GM18517 (cell line): ENCODE measurements around the gene SPG7.
"Not testable (repeated sequence)": the region's sequence is repeated elsewhere in the genome, so short reads cannot be mapped to it uniquely, and the experiment has no call there.

Experiments used
- ATAC-seq: cut with Tn5 transposase; IDR thresholded peaks from one replicate; pipeline ENCODE4 v1.9.1; 2021; ENCODE audit warnings: mild to moderate bottlenecking, moderate library complexity; ENCODE audit not compliant: unreplicated experiment

SPG7 gene

DNA sequence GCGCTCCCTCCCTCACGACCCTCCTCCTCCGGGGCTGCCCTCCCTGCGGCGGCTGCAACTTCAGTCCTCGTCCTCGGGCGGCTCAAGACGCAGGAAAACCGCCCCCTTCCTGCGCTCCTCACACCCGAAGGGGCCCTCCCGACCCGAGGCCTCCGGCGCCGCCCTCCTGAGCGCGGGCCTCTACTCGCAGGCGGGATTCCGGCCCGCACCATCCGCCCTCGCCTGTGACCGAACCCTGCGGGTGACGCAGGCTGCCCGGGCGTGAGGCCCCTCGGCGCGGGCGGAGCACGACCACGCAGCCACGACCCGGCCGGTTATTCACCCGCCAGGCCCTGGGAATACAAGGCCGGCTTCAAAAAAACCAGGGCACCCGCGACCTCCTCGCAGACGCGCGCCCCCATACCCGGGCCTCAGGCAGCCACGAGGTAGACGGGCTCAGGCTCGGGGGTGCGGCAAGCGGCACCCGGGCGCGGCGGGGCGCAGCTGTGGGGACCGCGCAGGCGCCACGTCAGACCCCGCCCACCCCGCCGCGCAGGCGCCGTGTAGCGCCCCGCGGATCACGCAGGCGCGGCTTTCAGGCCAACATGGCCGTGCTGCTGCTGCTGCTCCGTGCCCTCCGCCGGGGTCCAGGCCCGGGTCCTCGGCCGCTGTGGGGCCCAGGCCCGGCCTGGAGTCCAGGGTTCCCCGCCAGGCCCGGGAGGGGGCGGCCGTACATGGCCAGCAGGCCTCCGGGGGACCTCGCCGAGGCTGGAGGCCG is at the start of gene SPG7:
Gene SPG7 (plus strand): TSS at position 570 of the 757 bp plus-strand sequence. CDS start 15 bp downstream, at position 585.
- ATAC-seq, result peak; percentile 55

DNA sequence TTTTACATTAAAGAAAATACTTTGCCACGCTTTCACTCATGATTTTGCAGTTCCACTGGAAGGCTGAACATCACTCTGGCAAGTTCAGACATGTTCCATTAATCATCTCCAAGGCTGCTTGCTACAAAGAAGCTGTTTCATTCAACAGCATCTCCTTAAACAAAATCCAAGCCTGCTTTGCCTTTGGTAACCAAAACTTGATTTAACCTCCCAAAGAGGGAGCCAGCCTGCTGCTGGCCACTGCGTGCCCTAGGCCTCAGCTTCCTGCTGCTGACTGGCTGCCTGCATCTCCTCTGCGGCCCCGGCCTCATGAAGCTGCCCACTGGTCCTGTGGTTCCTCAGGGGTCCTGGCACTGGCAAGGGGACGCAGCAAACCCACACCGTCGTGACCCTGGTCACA is 49.7 kb upstream of the SPG7 start:
- ATAC-seq, result no peak

DNA sequence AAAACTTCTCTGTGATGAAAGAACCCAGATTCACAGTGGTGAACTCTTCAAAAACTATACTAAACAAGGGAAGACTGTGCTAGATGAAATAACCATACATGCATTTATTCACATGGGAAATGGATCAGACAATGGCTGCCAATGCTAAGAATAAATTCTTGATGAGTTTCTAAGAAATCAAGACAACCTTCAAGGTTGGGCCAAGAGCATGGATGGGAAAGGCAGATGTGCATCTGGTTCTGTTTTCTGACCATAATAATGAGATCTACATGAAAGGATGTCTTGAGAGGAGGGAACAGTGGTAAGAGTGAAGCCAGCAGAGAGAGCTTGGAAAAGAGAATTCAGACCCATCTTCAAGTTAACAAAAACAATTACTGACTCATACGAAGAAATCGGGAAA is 49.2 kb upstream of the SPG7 start:
- no peak for ATAC-seq

DNA sequence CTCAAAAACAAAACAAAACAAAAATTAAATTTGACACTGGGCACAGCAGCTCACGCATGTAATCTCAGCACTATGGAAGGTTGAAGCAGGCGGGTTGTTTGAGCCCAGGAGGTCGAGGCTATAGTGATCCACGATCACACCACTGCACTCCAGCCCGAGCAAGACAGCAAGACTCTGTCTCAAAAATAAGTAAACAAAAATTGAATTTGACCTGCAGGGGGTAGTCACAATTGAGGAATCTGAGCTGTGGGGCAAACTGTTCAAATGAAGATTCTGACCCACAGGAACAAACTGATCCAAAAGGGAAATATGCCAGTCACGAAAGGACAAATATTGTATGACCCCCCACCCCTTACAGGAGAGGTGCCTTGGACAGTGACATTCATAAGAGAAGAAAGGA is 47.6 kb upstream of the SPG7 start:
- ATAC-seq, result no peak

DNA sequence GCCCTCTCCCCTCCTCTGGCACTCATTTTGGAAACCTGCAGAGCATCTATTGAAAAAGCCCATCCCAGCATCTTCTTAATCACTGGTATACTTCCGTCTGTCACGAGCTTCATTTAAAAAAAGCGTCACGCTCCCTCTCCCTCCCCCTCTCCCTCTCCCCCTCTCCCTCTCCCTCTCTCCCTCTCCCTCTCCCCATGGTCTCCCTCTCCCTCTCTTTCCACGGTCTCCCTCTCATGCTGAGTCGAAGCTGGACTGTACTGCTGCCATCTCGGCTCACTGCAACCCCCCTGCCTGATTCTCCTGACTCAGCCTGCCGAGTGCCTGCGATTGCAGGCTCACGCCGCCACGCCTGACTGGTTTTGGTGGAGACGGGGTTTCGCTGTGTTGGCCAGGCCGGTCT is 46.3 kb upstream of the SPG7 start:
- ATAC-seq, result not testable (repeated sequence)

DNA sequence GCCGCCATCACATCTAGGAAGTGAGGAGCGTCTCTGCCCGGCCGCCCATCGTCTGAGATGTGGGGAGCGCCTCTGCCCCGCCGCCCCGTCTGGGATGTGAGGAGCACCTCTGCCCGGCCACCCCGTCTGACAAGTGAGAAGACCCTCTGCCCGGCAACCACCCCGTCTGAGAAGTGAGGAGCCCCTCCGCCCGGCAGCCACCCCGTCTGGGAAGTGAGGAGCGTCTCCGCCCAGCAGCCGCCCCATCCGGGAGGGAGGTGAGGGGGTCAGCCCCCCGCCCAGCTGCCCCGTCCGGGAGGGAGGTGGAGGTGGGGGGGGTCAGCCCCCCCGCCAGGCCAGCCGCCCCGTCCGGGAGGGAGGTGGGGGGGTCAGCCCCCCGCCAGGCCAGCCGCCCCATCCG is 45.6 kb upstream of the SPG7 start:
- ATAC-seq, result not testable (repeated sequence)

DNA sequence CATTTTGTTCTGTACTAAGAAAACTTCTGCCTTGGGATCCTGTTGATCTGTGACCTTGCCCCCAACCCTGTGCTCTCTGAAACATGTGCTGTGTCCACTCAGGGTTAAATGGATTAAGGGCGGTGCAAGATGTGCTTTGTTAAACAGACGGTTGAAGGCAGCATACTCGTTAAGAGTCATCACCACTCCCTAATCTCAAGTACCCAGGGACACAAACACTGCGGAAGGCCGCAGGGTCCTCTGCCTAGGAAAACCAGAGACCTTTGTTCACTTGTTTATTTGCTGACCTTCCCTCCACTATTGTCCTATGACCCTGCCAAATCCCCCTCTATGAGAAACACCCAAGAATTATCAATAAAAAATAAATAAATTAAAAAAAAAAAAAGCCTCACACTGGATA is 44.9 kb upstream of the SPG7 start:
- not testable (repeated sequence) for ATAC-seq

DNA sequence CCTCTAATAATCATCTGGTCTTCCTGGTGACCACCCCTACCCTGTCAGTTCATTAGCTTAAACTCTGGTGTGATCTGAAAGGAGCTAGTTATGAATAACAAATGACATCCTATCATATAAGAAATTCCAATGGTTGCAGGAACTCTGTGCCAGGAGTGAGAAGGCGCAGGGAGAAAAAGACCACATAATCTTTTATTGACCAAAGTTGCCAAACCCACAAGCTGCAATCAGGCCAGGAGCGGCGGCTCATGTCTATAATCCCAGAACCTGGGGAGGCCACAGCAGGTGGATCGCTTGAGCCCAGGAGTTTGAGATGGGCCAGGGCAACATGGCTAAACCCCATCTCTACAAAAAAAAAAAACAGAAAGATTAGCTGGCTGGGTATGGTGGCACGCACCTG is 41.3 kb upstream of the SPG7 start:
- no peak for ATAC-seq

DNA sequence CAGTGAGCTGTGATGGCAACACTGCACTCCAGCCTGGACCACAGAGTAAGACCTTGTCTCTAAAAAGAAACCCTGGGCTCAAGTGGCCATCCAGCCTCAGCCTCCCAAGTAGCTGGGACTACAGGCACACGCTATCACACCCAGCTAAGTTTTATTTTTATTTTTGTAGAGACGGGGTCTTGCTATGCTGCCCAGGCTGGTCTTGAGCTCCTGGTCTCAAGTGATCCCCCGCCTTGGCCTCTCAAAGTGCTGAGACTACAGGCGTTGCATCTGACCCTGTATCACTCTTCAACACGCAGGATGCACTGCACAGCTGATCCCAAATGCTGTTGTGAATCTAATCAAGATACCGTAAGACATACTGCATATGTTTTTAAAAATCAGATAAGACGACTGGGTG is 40.8 kb upstream of the SPG7 start:
- ATAC-seq, result no peak

DNA sequence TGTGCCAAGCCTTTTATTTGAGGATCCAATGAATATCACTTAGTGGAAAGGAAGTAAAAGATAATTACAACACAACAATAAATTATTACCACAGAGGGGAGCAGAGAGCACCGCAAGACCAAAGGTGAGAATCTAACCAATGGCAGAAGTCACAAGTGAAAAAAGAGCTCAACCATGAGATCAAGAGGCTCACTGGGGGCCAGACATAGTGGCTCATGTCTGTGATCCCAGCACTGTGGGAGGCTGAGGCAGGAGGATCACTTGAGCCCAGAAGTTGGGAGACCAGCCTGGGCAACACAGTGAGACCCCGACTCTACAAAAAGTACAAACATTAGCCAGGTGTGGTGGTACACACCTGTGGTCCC is 35.5 kb upstream of the SPG7 start:
- no peak for ATAC-seq

DNA sequence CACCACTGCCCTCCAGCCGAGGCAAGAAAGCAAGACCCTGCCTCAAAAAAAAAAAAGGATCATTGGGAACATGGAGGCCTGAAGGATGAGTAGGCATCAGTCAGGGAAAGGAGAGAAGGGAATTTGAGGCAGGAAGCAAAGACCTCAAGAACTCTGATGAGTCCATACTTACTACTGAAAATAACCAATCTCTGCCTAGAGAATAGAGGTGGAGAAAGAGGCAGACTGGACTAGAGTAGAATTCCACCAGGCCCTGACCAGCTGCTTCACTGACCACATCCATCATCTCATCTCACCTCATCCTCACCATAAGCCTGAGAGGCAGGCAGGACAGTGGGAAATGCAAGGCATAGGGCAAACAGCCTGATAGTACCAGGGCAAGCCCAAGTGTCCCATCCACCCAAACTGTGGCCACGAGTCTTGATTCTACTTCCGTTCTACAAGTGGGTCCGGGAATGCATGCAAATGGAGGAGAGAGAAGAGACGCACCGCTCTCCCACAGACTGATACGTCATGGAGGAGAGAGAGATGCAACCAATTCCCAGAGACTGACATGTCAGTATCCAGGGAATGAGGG is 35.0 kb upstream of the SPG7 start:
- ATAC-seq, result no peak

DNA sequence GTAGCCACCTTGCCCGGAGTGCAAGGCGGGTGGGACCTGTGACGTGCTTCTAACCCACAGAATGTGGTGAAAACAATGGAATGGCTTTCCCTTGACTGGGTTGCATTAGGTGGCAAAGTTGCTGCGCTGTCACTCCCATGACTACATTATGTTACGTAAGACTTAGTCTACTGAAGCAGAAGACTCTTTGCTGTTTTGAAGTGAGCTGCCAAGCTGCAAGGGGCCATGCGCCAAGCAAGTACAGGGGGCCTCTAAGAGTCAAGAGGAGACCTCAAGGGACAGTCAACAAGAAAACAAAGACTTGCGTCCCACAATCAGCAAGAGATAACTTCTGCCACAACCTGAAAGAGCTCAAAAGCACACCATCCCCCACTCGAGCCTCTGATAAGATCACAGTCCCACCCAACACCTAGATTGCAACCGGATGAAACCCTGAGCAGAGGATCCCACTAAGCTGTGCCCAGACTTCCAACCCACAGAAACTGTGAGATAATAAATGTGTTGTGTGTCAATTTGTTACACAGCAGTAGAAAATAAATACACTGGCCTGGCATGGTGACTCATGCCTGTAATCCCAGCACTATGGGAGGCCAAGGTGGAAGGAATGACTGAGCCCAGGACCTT is 34.3 kb upstream of the SPG7 start:
- no peak for ATAC-seq

DNA sequence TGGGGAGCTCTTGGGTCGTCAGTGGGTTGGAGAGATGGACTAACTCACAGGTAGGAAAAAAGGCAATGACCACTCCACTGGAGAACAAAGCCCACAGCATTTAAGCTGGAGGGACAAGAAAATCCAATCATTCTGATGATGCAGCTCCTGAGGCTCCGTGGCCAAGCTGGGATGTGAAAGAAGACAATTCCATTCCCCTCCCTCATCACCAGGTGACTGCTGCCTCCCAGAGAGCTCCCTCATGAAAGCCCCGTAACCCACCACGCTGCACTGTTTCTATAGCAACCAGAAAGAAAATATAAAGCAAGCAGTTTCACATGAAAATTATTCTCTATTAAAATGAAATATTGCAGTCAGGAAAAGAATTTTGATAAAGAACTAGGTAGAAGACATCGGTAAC is 33.1 kb upstream of the SPG7 start:
- no peak for ATAC-seq

DNA sequence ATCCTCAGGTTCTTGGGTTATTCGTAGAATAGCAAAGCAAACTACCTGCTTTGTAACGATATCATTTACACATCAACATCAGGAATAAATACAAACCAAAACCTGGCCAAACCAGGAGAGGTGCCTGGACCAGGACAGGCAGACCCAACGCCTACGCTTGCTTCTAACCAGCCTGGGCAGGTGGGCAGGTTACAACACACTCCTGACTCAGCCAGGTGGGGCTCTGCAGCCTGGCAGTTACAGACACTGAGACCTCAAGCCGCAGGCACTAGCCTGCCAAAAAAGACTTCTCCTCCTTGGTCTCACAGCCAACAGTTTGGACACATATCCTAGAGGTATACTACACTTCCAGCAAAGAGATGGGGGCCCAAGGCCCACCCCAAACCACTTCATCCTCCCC is 31.8 kb upstream of the SPG7 start:
- ATAC-seq, result peak; percentile 14

DNA sequence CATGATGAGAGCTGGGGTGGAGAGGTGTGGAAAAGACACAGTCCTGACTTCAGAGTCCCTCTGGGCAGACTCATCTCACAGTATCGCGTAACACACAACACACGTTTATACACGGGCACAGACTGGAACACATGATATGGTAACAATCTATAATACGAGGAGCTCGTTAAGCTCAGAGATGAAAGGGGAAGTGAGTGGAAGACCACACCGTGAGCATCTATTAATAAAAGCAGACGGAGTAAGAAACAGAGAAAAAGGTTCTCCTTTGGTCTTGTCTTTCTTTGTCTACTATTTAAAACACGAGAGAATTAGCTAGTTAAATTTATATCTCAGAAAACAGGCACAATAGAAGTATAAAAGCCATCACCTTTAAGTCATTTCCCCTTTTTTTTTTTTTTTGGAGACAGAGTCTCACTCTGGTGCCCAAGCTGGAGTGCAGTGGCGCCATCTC is 31.4 kb upstream of the SPG7 start:
- peak; percentile 70 for ATAC-seq

DNA sequence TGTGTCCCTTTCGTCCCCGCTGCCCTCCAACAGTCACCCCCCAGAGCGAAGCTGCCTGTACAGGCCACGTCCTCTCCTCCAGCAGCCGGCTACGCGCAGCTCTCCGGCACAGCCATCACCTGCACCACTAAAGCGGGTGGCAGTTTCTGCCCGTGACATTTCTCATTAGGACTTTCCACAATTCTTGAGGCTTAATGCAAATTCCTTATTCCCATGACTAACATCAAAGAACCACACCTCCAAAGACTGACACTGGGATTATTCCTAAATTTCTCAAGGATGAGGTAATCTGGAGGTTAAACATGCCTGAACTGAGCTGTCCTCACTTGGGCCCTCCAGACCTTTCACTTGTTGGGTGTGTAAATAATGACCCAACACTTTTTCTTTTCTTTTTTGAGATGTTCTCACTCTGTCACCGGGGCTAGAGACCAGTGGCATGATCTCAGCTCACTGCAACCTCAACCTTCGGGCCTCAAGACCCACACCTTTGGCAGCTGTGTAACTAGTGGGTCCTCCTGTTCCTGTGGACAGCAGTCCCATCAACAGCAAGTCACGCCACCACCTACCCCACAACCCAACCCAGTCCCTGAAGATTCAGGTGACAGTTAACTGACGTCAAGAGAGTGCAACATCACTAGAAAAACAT is 29.5 kb upstream of the SPG7 start:
- no peak for ATAC-seq

DNA sequence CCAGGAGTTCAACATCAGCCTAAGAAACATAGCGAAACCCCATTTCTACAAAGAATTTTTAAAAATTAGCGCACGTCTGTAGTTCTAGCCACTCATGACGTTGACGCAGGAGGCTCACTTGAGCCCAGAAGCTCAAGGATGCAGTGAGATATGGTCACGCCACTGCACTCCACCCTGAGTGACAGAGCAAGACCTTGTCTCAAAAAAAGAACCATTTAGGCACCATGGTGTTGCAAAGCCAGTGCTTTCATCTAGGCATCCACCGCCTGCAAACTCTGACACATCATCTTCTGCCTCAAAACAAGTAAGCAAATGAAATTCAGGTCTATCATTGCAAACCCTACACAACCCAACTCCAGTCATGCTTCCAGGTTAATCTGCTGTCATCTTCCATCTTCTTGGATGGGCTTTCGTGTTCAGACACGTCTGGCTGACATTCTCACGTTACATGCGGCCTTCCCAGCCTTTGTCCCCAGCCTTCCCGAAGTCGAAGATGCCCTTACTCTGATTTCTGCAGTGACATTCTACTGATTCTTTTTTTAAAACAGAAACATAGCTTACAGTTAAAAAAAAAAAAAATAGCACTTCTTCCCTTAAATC is 26.7 kb upstream of the SPG7 start:
- no peak for ATAC-seq

DNA sequence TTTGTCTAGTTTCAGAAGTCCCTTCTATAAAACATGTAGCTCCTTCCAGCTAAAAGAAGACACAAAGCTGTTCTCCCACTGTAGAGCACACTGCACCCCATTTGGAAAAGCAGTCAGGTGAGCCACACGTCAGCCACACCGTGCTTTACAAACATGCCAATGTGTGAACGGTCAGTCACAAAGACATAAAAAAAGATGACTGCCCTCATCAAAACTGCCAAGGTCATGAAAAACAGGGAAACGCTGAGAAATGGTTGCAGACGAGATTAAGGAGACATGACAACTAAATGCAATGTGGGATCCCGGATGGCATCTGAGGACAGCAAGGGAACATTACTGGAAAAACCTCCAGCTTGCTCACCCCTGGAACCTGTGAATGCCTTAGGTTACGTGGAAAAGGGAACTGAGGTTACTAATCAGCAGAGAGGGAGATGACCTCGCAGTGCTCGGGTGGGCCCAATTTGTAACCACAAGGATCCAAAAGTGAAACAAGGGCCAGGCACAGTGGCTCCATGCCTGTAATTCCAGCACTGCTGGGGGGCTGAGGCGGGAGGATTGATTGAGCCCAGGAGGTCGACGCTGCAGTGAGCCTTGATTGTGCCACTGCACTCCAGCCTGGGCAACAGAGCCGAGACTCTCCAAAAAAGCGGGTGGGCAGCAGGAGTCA is 25.9 kb upstream of the SPG7 start:
- no peak for ATAC-seq

DNA sequence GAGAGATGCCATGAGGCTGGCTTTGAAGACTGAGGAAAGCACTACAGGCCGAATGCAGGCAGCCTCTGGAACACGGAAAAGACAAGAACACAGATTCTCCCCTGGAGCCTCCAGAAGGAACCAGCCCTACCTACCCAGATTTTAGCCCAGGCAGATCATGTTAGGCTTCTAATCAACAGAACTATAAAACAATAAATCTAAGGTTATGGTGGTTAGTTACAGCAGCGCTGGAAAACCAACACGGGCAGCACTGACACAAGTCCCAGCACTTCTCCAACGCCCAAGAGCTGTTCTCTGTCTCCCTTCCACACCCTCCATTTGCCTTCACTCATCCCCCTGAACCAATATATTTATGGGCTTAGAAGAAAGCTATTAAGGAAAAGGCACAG is 25.4 kb upstream of the SPG7 start:
- ATAC-seq, result no peak

DNA sequence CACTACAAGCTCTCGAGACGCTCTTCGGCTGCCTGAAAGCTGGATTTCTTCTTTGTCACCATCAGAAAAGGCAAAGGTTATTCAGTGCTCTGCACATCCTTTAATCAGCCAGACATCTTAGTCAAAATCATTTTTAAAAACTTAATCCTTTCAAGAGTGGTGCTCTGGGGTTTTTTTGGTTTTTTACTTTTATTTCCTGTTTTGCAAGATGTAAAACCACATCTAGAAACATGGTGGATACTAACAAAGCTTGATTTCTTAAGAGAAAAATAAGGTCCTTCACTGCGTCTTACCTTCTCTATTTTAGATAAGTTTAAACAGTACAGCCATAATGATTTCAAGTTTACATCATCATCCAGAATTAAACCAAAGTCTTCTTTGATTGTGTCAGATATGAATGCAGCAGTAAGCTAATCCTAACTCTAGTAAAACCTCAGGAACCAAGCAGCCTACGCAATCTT is 24.1 kb upstream of the SPG7 start:
- ATAC-seq, result no peak
